Left ventricle myocardium inferior (tissue), 1 donor: Measurements from ENCODE around the gene WWC2. TPM values are rescaled to one million over a fixed set of nuclear protein-coding genes. Genes with fewer than 3 reads are reported as not detected.

Source experiments
- DNase-seq: peaks from one replicate; pipeline ENCODE4 v3.0.0-alpha.2; 2020
- H3K27ac ChIP-seq: fragments of 200-600 bp; replicated peaks from 2 replicates; pipeline ENCODE4 v1.8.0; 2021
- H3K27me3 ChIP-seq: fragments of 200-600 bp; 2 replicates; pipeline ENCODE4 v1.8.0; 2021; ENCODE audit warnings: low read depth
- H3K36me3 ChIP-seq: fragments of 200-600 bp; 2 replicates; pipeline ENCODE4 v1.8.0; 2021
- H3K4me1 ChIP-seq: fragments of 200-600 bp; 2 replicates; pipeline ENCODE4 v1.8.0; 2021
- H3K4me3 ChIP-seq: fragments of 200-600 bp; 2 replicates; pipeline ENCODE4 v1.8.0; 2021; ENCODE audit warnings: mild to moderate bottlenecking, moderate library complexity
- H3K9me3 ChIP-seq: fragments of 200-600 bp; replicated peaks from 2 replicates; pipeline ENCODE4 v1.8.0; 2021
- intact Hi-C: fragments of 100-400 bp; cut with micrococcal nuclease; formaldehyde crosslinking; loops from one replicate; pipeline ENCODE4 v1.11.0; 2022
- total RNA-seq: library from RNA; stranded (reverse); fragmentation: NEBNext Ultra II Directional; extraction: Animal tissue kit (Norgen Biotek cat#: 25700); gene quantifications from one replicate; pipeline ENCODE4 v1.2.1, GENCODE V29; 2021
- TF ChIP-seq, protein P1 (sequence below): fragments of 200-600 bp; IDR thresholded peaks from 2 replicates; pipeline ENCODE4 v1.8.0; 2021; ENCODE audit warnings: antibody characterized with exemption, mild to moderate bottlenecking, borderline replicate concordance
- donor health status: DM: no; HTN: yes; CAD: no; lungs with severe emphysema.

The WWC2 gene
- total RNA-seq, 1 donor from 2014 or later = 42.3 TPM

DNA sequence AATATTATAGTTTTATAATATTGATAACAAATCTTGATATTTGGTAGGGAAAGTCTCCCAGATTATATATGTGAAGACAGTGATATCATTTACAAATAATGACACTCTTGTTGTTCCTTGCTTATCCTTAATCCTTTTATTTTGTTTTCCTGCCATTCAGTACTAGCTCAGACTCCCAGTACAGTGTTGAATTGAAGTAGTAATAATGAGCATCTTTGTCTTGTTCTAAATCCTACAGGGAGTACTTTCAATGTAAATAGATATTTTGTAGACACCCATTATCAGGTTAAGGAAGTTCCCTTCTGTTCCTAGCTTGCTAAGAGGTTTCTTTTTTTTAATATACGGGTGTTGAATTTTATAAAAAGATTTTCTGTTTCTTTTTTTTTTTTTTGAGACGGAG lies 33.0 kb downstream of the WWC2 start:
- Histone ChIP-seq H3K27ac (no peak overlapping the region), H3K9me3 (no peaks in the 10 kb centered on the region), H3K27me3 (no peaks in the 10 kb centered on the region), H3K4me3 (no peak overlapping the region), H3K4me1 (peaks cover 27% of the 10 kb centered on the region), H3K36me3 (no peaks in the 10 kb centered on the region)
- TF ChIP-seq, protein P1, sequence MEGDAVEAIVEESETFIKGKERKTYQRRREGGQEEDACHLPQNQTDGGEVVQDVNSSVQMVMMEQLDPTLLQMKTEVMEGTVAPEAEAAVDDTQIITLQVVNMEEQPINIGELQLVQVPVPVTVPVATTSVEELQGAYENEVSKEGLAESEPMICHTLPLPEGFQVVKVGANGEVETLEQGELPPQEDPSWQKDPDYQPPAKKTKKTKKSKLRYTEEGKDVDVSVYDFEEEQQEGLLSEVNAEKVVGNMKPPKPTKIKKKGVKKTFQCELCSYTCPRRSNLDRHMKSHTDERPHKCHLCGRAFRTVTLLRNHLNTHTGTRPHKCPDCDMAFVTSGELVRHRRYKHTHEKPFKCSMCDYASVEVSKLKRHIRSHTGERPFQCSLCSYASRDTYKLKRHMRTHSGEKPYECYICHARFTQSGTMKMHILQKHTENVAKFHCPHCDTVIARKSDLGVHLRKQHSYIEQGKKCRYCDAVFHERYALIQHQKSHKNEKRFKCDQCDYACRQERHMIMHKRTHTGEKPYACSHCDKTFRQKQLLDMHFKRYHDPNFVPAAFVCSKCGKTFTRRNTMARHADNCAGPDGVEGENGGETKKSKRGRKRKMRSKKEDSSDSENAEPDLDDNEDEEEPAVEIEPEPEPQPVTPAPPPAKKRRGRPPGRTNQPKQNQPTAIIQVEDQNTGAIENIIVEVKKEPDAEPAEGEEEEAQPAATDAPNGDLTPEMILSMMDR = no peak
- no peak for DNase-seq
- intact Hi-C loops = no loop called here

DNA sequence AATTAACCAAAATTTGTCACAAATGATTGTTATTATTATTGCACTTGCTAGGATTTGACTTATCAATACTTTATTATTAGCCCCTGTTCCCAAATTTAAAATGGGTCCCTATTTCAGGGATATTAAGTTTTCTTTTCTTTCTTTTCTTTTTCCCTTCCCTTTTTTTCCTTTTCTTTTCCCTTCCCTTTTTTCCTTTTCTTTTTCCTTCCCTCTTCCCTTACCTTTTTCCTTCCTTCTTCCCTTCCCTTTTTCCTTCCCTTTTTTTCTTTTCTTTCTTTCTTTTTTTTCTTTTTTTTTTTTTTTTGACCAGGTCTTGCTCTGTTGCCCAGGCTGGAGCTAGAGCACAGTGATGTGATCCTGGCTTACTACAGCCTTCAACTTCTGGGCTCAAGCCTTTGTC lies 33.8 kb downstream of the WWC2 start:
- no peaks in the 10 kb centered on the region for H3K9me3 ChIP-seq
- H3K27me3 ChIP-seq = no peaks in the 10 kb centered on the region
- H3K36me3 ChIP-seq = no peaks in the 10 kb centered on the region
- no peak for DNase-seq
- no peak overlapping the region for H3K27ac ChIP-seq
- H3K4me3 ChIP-seq = no peak overlapping the region
- intact Hi-C loops = no loop called here
- H3K4me1 ChIP-seq = peaks cover 27% of the 10 kb centered on the region
- TF ChIP-seq, protein P1 = no peak

DNA sequence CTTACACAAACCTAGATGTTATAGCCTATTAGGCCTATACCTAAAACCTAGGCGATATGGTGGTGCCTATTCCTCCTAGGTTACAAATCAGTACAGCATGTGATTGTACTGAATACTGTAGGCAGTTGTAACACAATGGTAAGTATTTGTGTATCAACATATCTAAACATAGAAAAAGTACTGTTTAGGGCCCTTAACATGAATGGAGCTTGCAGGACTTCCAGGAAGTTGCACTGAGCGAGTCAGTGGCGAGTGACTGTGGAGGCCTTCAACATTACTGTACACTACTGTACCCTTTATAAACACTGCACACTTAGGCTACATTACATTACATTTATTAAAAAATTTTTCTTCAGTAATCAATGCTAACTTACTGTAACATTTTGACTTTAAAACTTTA lies 37.8 kb downstream of the WWC2 start:
- H3K27ac ChIP-seq = no peak overlapping the region
- TF ChIP-seq, protein P1 = no peak
- no peaks in the 10 kb centered on the region for H3K36me3 ChIP-seq
- no peaks in the 10 kb centered on the region for H3K27me3 ChIP-seq
- intact Hi-C loops = no loop called here
- H3K4me3 ChIP-seq = no peak overlapping the region
- no peak for DNase-seq
- no peaks in the 10 kb centered on the region for H3K9me3 ChIP-seq
- peaks cover 36% of the 10 kb centered on the region for H3K4me1 ChIP-seq

DNA sequence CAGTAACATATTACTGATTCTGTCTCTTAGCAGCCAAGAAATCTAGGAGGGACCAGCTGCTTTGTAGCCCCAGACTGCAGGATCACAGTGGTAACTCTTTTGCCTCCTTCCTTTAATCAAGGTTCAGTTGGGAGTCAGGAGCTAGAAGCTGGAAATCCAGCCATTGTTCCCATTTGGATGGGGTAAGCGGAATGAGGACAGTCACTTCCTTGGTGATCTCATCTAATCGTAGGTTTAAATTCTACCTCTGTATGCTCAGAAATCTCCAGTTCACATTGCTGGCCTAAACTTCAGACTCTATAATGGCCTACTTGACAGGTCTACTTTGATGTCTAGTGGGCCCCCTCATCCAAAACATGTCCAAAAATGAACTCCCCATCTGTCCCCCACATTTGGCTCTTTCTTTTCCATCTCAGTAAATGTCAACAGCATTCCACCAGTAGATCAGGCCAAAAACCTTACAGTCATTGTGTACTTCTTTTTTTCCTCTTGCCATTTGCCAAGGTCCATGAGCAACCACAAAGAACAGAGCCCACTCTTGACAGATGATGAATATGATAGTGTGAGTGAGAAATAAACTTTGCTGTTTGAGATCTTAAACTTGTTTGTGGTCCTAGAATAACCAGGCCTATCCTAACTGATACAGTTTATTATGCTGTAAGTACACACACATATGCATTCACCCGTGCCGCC lies 40.1 kb downstream of the WWC2 start:
- H3K4me3 ChIP-seq = no peak overlapping the region
- intact Hi-C loops = no loop called here
- no peak overlapping the region for H3K27ac ChIP-seq
- no peaks in the 10 kb centered on the region for H3K27me3 ChIP-seq
- DNase-seq = no peak
- peaks cover 56% of the 10 kb centered on the region for H3K4me1 ChIP-seq
- H3K9me3 ChIP-seq = no peaks in the 10 kb centered on the region
- TF ChIP-seq, protein P1 = no peak
- no peaks in the 10 kb centered on the region for H3K36me3 ChIP-seq

DNA sequence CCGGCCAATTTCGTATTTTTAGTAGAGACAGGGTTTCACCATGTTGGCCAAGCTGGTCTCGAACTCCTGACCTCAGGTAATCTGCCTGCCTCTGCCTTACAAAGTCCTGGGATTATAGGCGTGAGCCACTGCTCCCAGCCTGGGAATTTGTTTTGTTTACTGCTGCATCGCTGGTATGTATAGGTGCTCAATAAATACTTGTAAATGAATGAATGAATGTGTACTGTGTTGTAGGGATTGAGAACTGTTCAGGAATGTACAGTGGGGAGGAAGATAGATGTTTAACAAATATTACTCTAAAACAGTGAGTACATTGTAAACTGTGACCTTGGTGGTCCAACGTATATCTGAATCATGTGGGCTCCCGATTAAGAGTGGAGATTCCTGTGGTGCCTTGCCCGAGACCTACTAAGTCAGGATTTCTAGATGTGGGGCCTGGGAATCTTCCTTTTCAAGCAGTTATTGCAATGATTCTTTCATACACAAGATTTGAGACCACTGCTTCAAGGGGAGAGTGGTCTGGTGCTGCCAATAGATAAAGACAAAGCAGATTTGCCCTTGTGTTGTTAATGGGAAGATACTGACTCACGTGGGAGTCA lies 41.0 kb downstream of the WWC2 start:
- no peak for DNase-seq
- no peaks in the 10 kb centered on the region for H3K9me3 ChIP-seq
- no peaks in the 10 kb centered on the region for H3K36me3 ChIP-seq
- intact Hi-C loops = no loop called here
- TF ChIP-seq, protein P1 = no peak
- H3K27ac ChIP-seq = no peak overlapping the region
- no peak overlapping the region for H3K4me3 ChIP-seq
- no peaks in the 10 kb centered on the region for H3K27me3 ChIP-seq
- peaks cover 64% of the 10 kb centered on the region for H3K4me1 ChIP-seq
